Stimulated activated CD8-positive, alpha-beta memory T cell treated with anti-CD3 and anti-CD28 coated beads, Interleukin-4, amount 100 ng/mL, for 48 hours (primary cell): ENCODE results near the gene RALY.
"Not testable (repeated sequence)": the region's sequence is repeated elsewhere in the genome, so short reads cannot be mapped to it uniquely, and the experiment has no call there.

Source experiments
- DNase-seq: peaks from one replicate; pipeline ENCODE4 v3.0.0-alpha.2; 2020

Gene RALY

GRCh38 chr20:34018166-34018565, 24.5 kb downstream of the RALY start:
- DNase-seq, result no peak

DNA sequence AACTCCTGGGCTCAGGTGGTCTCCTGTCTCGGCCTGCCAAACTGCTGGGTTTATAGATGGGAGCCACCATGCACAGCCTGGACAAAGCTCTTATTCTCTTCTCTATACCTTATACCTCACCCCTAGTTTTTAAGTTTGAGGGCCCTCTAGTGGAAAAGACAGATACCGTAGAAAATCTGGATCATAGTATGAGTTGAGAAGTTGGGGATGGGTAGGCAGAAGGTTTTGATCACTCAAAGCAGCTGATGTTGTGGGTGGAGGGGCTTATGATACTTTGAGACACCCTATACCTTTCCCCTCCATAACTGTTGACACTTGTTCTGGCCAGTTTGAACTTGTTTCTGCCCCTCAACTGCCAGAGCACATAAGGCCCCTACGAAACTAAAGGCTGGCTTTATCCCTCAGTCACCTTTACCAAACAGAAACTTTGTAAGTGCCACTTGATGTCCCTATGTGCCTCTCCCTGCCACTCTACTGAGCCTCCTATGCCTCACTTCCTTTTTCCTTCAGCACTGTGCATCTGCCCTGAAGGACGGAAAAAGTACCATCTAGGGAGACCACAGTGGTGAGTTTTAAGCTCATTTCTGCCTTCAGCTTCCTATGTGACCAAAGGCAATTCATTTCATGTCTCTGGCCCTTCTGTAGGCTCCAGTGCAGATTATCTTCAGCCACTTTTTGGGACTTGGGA, 28.6 kb downstream of the RALY start:
- no peak for DNase-seq

GRCh38 chr20:34022839-34023234, 29.1 kb downstream of the RALY start:
- DNase-seq, result no peak

- DNase-seq, result no peak
These were observed 30.4 kb downstream of the RALY start for GRCh38 chr20:34023937-34024722.

- DNase-seq, result no peak
These were observed 31.1 kb downstream of the RALY start for GRCh38 chr20:34024723-34025351.

GRCh38 chr20:34028013-34028412, 34.3 kb downstream of the RALY start:
- DNase-seq, result not testable (repeated sequence)

DNA sequence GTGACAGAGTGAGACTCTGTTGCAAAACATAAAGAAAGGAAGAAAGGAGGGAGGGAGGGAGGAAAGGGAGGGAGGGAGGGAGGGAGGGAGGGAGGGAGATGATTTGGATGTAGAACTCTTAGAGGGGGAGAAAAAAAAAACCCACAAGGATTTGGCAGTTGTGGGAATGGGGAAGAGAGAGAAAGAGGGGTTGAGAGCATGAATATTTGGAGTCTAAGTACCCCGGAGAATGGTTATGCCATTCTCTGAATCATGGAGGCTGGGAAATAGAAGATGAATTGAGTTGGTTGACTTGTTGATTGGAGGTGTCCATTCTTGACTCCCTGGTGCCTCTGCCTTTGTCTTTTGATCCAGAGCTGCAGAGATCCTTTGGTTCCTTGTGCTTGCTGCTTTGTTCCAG, 35.7 kb downstream of the RALY start:
- DNase-seq, result no peak

DNA sequence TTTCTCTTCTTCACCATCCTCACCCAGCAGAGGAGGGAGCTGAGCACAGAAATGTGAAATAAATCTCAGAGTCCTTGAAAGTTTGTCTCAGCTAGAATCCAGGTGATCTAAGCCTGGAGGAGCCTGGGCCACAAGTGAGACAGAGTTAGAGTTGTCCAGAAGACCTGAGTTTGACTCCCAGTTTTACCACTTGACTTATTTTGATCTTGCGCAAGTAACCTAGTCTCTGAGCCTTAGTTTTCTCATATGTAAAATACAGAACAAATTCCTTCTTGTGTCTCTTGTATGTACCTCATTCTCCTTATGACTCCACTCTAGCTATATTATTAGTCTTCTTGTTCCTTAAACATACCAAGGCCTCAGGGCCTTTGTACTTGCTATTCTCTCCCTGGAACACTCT, 36.7 kb downstream of the RALY start:
- DNase-seq, result no peak

DNA sequence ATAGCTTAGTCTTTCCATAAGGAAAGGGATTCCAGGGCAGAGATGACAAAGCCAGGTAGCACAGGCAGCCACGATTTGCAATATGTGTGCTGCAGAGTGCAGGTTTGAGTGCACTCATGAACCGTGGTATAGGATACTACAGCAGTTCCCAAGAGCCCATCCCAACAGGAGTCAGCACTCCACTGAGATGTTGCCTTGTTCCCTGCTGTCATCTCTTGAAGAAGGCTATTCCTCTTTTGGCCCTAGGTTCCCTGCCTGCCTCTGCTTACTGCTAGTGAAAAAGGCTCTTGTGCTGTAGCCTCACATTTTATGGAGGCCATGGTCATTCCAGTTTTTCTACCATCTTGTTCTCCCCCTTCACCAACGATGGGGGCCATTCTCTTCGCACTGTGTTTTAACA, 40.2 kb downstream of the RALY start:
- no peak for DNase-seq

DNA sequence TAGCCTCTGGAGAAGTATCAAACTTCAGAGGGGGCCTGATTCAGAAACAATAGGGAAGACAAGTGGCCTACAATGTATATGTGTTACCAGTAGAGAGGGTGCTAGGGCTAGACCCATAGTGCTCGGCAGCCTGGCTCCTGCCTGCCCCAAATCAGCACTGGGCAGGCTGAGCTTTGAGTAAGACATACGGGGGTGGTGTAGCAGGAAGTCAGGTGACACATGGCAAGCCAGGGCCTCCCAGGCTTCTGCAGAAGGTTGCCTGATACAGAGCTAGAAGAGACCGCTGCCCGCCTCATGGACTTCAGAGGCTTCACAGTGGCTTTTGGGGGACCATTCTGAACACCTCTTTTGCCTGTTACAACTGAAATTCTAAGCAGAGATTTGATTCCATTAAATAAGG, 43.4 kb downstream of the RALY start:
- DNase-seq, result peak; percentile 65

GRCh38 chr20:34037767-34038166, 44.1 kb downstream of the RALY start:
- no peak for DNase-seq

DNA sequence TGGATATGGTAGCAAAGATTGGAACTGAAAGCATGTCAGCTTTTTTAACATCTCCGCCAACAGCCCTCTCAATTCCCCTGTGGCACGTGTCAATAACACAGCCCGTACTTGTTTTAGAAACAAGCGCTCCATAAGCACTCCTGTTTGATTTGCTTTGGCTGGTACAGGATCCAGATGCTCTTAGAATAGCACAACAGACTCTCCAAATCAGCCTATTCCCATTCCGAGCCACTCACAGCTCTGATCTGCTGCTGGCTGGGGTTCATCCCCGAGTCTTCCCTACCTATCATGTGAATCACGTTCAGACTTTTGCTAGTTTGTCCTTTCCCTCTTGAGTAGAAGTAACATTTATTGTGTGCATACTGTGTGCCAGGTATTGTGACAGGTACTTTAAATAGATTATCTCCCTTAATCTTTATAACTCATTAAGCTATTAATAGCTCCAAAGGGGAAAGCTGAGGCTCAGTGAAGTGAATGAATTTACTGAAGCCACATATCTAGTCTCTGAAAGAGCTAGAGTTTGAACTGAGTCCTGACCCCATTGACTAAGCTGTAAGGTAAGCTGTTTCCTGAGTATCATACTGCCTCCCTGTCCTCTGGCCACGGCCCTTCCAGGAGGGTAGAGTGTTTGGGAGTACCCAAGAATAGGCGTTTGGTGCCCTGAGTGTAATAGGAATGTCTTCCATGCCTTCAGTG, 46.7 kb downstream of the RALY start:
- no peak for DNase-seq

GRCh38 chr20:34041226-34041625, 47.5 kb downstream of the RALY start:
- DNase-seq, result no peak

DNA sequence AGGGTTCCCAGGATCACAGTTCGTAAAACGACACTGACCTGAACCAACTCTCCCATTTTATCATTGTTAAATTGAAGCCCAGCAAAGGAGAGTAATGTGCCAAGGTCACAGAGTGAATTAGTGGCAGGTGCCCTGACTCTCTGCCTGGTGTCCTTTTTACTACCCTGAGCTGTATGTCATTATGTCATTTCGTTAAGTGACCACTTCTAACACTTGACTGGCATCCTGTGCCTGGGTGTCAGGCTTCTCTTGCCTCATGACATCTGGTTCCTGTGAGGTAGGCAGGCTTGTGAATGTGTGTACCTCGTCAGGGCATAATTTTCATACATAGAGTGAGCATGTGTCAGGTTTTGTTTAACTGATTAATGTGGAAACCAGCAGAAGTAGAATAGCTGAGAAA, 48.6 kb downstream of the RALY start:
- no peak for DNase-seq

DNA sequence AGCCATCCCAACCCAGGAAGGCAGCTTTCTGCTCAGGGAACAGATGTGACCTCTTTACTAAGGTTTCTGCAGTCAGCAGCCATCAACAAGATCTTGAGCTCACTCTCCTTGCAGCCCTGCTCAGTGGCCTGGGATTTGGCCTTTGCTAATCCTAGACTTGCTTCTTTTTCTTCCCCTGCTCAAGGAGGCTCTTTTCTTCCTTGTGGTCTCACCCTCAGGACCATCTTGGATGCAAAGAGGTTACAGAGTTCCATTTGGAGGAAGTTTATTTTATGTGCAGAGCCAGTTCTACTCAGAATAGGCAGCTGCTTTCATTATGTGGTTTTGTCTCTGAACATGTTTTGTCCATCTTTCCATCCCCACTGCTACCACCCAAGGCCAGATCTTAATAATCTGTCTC, 49.3 kb downstream of the RALY start:
- DNase-seq, result no peak

- no peak for DNase-seq
These were observed 51.6 kb downstream of the RALY start for GRCh38 chr20:34045294-34045693.

DNA sequence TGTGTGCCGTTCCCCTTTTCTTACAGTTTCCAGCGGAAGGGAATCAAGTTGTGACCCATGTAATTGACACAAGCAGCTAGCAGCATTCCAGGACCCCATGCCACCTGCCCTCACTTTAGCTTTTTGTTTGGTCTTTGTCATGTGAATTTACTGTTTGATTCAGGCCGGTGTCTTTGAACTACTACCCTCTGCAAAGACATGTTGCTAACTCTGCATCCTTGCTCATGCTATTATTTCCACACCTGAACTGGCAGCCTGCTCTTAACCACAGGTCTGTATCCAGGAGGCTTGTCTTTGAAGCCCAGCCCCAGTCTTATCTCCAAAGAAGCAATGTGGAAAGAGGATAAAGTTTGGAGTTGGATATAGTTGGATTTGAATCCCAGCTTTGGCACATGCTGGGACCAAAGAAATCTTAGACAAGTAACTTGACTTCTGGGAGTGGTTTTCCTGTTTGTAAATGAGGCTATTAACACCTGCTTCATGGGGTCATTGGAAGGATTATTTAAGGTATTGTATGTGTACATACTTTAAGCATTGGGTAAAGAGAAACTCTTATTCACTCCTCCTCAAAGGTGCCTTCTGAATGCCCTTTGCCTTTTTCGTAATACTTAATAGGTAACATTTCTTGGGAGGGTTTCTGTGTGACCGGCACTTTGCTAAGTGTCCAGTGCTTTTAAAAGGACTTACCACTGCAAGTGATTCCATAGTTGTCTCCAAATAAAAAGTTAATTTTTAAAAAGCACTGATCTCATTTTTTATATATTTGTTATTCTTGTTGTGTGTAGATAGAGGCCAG, 52.4 kb downstream of the RALY start:
- DNase-seq, result no peak

- DNase-seq, result no peak
These were observed 53.4 kb downstream of the RALY start for GRCh38 chr20:34047010-34047687.

GRCh38 chr20:34047917-34048316, 54.2 kb downstream of the RALY start:
- DNase-seq, result no peak

GRCh38 chr20:34049389-34049788, 55.7 kb downstream of the RALY start:
- DNase-seq, result no peak

GRCh38 chr20:34049897-34050695, 56.4 kb downstream of the RALY start:
- DNase-seq, result no peak
